Left ventricle myocardium inferior (tissue), 1 donor: ENCODE results near the gene SHISA9. TPM values are rescaled to one million over a fixed set of nuclear protein-coding genes. Genes with fewer than 3 reads are reported as not detected.

Source experiments
- DNase-seq: peaks from one replicate; pipeline ENCODE4 v3.0.0-alpha.2; 2020
- H3K27ac ChIP-seq: fragments of 200-600 bp; replicated peaks from 2 replicates; pipeline ENCODE4 v1.8.0; 2021
- H3K27me3 ChIP-seq: fragments of 200-600 bp; 2 replicates; pipeline ENCODE4 v1.8.0; 2021; ENCODE audit warnings: low read depth
- H3K36me3 ChIP-seq: fragments of 200-600 bp; 2 replicates; pipeline ENCODE4 v1.8.0; 2021
- H3K4me1 ChIP-seq: fragments of 200-600 bp; 2 replicates; pipeline ENCODE4 v1.8.0; 2021
- H3K4me3 ChIP-seq: fragments of 200-600 bp; 2 replicates; pipeline ENCODE4 v1.8.0; 2021; ENCODE audit warnings: mild to moderate bottlenecking, moderate library complexity
- H3K9me3 ChIP-seq: fragments of 200-600 bp; replicated peaks from 2 replicates; pipeline ENCODE4 v1.8.0; 2021
- CTCF ChIP-seq: fragments of 200-600 bp; IDR thresholded peaks from 2 replicates; pipeline ENCODE4 v1.8.0; 2021; ENCODE audit warnings: antibody characterized with exemption, mild to moderate bottlenecking, borderline replicate concordance
- intact Hi-C: fragments of 100-400 bp; cut with micrococcal nuclease; formaldehyde crosslinking; loops from one replicate; pipeline ENCODE4 v1.11.0; 2022
- total RNA-seq: library from RNA; stranded (reverse); fragmentation: NEBNext Ultra II Directional; extraction: Animal tissue kit (Norgen Biotek cat#: 25700); gene quantifications from one replicate; pipeline ENCODE4 v1.2.1, GENCODE V29; 2021
- donor health status: DM: no; HTN: yes; CAD: no; lungs with severe emphysema.

The SHISA9 gene
- total RNA-seq, 1 donor from 2014 or later: 0.30 TPM

GRCh38 chr16:13047276-13047675 lies 145.9 kb downstream of the SHISA9 start:
- no peaks in the 10 kb centered on the region for H3K36me3 ChIP-seq
- H3K27ac ChIP-seq: no peak overlapping the region
- H3K4me3 ChIP-seq: no peak overlapping the region
- no peaks in the 10 kb centered on the region for H3K4me1 ChIP-seq
- intact Hi-C loops: no loop called here
- no peak for TF ChIP-seq CTCF
- peaks cover 36% of the 10 kb centered on the region for H3K9me3 ChIP-seq
- no peak for DNase-seq
- H3K27me3 ChIP-seq: peaks cover 6% of the 10 kb centered on the region

GRCh38 chr16:13049688-13050087 lies 148.3 kb downstream of the SHISA9 start:
- Histone ChIP-seq H3K4me1 (no peaks in the 10 kb centered on the region), H3K27me3 (peaks cover 6% of the 10 kb centered on the region), H3K9me3 (peaks cover 25% of the 10 kb centered on the region), H3K4me3 (no peak overlapping the region), H3K27ac (no peak overlapping the region), H3K36me3 (no peaks in the 10 kb centered on the region)
- intact Hi-C loops: no loop called here
- DNase-seq: no peak
- TF ChIP-seq CTCF: no peak

- no peak for DNase-seq
- Histone ChIP-seq H3K27me3 (peaks cover 9% of the 10 kb centered on the region), H3K36me3 (no peaks in the 10 kb centered on the region), H3K9me3 (peaks cover 25% of the 10 kb centered on the region), H3K4me3 (no peak overlapping the region), H3K27ac (no peak overlapping the region), H3K4me1 (no peaks in the 10 kb centered on the region)
- TF ChIP-seq CTCF: no peak
- intact Hi-C loops: no loop called here
Observed at GRCh38 chr16:13052431-13052830, 151.0 kb downstream of the SHISA9 start.

- peaks cover 12% of the 10 kb centered on the region for H3K9me3 ChIP-seq
- H3K36me3 ChIP-seq: no peaks in the 10 kb centered on the region
- intact Hi-C loops: no loop called here
- peaks cover 17% of the 10 kb centered on the region for H3K27me3 ChIP-seq
- no peak for DNase-seq
- H3K4me1 ChIP-seq: no peaks in the 10 kb centered on the region
- H3K4me3 ChIP-seq: no peak overlapping the region
- no peak for TF ChIP-seq CTCF
- no peak overlapping the region for H3K27ac ChIP-seq
Observed at GRCh38 chr16:13055480-13055879, 154.1 kb downstream of the SHISA9 start.

- Histone ChIP-seq H3K36me3 (no peaks in the 10 kb centered on the region), H3K9me3 (peaks cover 1% of the 10 kb centered on the region), H3K27me3 (peaks cover 17% of the 10 kb centered on the region), H3K4me3 (no peak overlapping the region), H3K4me1 (no peaks in the 10 kb centered on the region), H3K27ac (no peak overlapping the region)
- DNase-seq: no peak
- no peak for TF ChIP-seq CTCF
- intact Hi-C loops: no loop called here
Observed at GRCh38 chr16:13056607-13057006, 155.2 kb downstream of the SHISA9 start.

- peaks cover 17% of the 10 kb centered on the region for H3K27me3 ChIP-seq
- H3K4me1 ChIP-seq: no peaks in the 10 kb centered on the region
- H3K36me3 ChIP-seq: no peaks in the 10 kb centered on the region
- TF ChIP-seq CTCF: no peak
- intact Hi-C loops: no loop called here
- DNase-seq: no peak
- H3K27ac ChIP-seq: no peak overlapping the region
- H3K4me3 ChIP-seq: no peak overlapping the region
- peaks cover 3% of the 10 kb centered on the region for H3K9me3 ChIP-seq
Observed at GRCh38 chr16:13060932-13061331, 159.5 kb downstream of the SHISA9 start.
